ENCODE measurements around the gene ABCB8. TPM values are rescaled to one million over a fixed set of nuclear protein-coding genes. Genes with fewer than 3 reads are reported as not detected.
"Not testable (repeated sequence)": the region's sequence is repeated elsewhere in the genome, so short reads cannot be mapped to it uniquely, and the experiment has no call there.

Gene ABCB8
- total RNA-seq, 2 donors from 2014 or later: 42.6 to 78.3 TPM

DNA sequence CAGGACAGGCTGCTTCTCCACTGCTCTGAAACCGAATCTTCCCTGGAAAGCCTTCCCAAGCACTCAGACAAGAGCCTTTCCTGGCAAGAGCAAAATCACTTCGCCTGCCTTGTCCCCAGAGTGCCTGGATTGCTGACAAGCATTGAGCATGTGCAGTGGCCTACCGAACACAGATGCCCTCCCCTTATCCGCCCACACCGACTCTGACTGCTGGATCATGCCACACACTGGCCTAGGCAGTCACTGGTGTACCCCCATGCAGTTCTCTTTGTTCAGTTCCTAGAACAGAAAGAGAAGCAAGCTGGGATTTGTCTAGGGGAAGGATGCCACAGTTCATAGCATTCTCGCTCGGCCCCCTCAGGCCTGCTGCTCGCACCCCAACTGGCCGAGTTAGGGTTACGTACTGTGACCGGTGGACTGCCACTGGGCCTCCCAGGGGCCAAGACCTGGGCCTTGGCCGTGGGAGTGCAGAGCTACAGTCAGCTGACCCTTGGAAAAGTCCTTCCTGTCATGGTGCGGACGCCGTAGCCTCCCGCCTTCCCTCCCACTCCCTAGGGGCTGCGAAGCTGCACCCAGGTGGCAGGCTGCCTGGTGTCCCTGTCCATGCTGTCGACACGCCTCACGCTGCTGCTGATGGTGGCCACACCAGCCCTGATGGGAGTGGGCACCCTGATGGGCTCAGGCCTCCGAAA lies 6.9 kb downstream of the ABCB8 start:
- DNase-seq (ENCODE audit: low spot score in 2 of 2) (no peak), ATAC-seq (no peak)
- no peaks in the 10 kb centered on the region for H3K36me3 Mint-ChIP-seq
- no peaks in the 10 kb centered on the region for H3K9me3 Mint-ChIP-seq
- peak overlapping the region in 1 of 2 donors; percentile 76 for H3K27ac Mint-ChIP-seq

- peak overlapping the region in 1 of 2 donors; percentile 76 for H3K27ac Mint-ChIP-seq
- no peak for DNase-seq (ENCODE audit: low spot score in 2 of 2)
- H3K36me3 Mint-ChIP-seq: no peaks in the 10 kb centered on the region
- H3K9me3 Mint-ChIP-seq: no peaks in the 10 kb centered on the region
- ATAC-seq: no peak
These were observed 7.7 kb downstream of the ABCB8 start for GRCh38 chr7:151035902-151036301.

GRCh38 chr7:151038951-151039849 lies 10.9 kb downstream of the ABCB8 start:
- no peaks in the 10 kb centered on the region for H3K36me3 Mint-ChIP-seq
- DNase-seq (ENCODE audit: low spot score in 2 of 2): peak; percentile 68 to 95
- H3K27ac Mint-ChIP-seq: peak overlapping the region; percentile 85 to 97
- no peaks in the 10 kb centered on the region for H3K9me3 Mint-ChIP-seq
- peak; percentile 96 for ATAC-seq

GRCh38 chr7:151039850-151040548 lies 11.7 kb downstream of the ABCB8 start:
- DNase-seq (ENCODE audit: low spot score in 2 of 2): no peak
- peak overlapping the region; percentile 85 to 96 for H3K27ac Mint-ChIP-seq

DNA sequence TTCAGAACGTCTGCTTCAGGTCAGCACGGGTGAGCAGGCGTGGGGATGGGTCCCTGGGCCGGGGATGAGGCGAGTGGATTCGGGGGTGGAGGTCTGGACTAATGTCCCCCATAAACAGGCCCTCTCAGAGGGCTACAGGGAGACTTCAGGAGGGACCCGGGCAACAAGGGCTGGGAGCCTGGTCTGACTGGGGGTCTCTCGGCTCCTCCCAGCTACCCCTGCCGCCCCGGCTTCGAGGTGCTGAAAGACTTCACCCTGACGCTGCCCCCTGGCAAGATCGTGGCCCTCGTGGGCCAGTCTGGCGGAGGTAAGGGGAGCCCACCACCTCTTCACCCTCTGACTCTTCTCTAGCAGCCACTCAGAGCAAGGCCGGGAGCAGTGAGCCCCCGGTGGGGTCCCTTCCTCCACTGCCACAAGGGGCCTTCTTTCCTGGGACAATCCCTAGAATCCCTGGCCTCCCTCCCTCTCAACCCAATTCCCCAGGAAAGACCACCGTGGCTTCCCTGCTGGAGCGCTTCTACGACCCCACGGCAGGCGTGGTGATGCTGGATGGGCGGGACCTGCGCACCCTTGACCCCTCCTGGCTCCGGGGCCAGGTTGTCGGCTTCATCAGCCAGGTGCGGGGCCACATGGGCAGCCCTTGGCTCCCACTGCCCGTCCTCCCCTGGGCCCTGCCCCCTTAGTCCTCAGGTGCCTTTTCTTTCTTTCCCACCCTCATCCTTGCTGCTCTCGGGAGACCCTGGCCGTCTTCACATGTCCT lies 12.5 kb downstream of the ABCB8 start:
- no peak for ATAC-seq
- Mint-ChIP-seq H3K27ac (peak overlapping the region in 1 of 2 donors; percentile 85), H3K36me3 (no peaks in the 10 kb centered on the region), H3K9me3 (no peaks in the 10 kb centered on the region)
- no peak for DNase-seq (ENCODE audit: low spot score in 2 of 2)

More at GRCh38 chr7:151039850-151040548, 11.7 kb downstream of the ABCB8 start:
- Mint-ChIP-seq H3K36me3 (no peaks in the 10 kb centered on the region), H3K9me3 (no peaks in the 10 kb centered on the region)
- ATAC-seq: peak; percentile 0 to 1

- H3K27ac Mint-ChIP-seq; H3K36me3 Mint-ChIP-seq; DNase-seq (ENCODE audit: low spot score in 2 of 2); H3K9me3 Mint-ChIP-seq; ATAC-seq: not testable (repeated sequence)
These were observed 15.2 kb downstream of the ABCB8 start for GRCh38 chr7:151043449-151043848.

DNA sequence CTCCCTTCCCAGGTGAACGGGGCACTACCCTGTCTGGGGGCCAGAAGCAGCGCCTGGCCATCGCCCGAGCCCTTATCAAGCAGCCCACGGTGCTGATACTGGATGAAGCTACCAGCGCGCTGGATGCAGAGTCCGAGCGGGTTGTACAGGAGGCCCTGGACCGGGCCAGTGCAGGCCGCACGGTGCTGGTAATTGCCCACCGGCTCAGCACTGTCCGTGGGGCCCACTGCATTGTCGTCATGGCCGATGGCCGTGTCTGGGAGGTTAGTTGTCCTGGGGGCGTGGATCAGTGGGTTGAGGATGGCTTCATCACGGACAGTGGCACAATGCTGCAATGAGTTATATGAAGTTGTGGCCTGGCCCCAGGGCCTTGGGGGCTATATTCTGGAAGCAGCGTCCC lies 15.7 kb downstream of the ABCB8 start:
- DNase-seq (ENCODE audit: low spot score in 2 of 2) (no peak), ATAC-seq (no peak)
- Mint-ChIP-seq H3K9me3 (no peaks in the 10 kb centered on the region), H3K27ac (no peak overlapping the region), H3K36me3 (no peaks in the 10 kb centered on the region)

- Mint-ChIP-seq H3K27ac (no peak overlapping the region), H3K9me3 (no peaks in the 10 kb centered on the region), H3K36me3 (no peaks in the 10 kb centered on the region)
- ATAC-seq (no peak), DNase-seq (ENCODE audit: low spot score in 2 of 2) (no peak)
These were observed 17.0 kb downstream of the ABCB8 start for GRCh38 chr7:151045262-151045661.

DNA sequence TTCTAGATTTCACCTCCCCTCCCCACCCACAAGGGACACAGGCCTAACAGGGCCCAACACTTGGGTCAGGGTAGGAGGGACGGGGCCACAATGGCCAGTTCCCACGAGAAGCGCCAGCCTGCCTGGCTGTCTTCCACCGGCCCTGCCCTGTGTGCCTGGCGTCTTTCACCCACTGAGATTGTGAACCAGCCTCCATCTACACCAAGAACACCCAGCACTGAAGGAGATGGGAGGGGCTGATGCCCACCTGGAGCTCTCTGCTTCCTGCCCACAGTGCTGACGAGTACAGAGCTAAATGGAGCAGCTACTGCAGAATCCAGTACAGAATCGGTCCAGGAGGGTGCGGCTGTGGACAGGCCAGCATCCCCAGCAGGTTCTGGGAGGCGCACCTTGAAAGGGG lies 17.7 kb downstream of the ABCB8 start:
- ATAC-seq (no peak), DNase-seq (ENCODE audit: low spot score in 2 of 2) (no peak)
- Mint-ChIP-seq H3K36me3 (no peaks in the 10 kb centered on the region), H3K9me3 (no peaks in the 10 kb centered on the region), H3K27ac (no peak overlapping the region)

- no peak for DNase-seq (ENCODE audit: low spot score in 2 of 2)
- H3K9me3 Mint-ChIP-seq: no peaks in the 10 kb centered on the region
- no peak for ATAC-seq
- H3K36me3 Mint-ChIP-seq: no peaks in the 10 kb centered on the region
- no peak overlapping the region for H3K27ac Mint-ChIP-seq
These were observed 18.6 kb downstream of the ABCB8 start for GRCh38 chr7:151046603-151047573.

DNA sequence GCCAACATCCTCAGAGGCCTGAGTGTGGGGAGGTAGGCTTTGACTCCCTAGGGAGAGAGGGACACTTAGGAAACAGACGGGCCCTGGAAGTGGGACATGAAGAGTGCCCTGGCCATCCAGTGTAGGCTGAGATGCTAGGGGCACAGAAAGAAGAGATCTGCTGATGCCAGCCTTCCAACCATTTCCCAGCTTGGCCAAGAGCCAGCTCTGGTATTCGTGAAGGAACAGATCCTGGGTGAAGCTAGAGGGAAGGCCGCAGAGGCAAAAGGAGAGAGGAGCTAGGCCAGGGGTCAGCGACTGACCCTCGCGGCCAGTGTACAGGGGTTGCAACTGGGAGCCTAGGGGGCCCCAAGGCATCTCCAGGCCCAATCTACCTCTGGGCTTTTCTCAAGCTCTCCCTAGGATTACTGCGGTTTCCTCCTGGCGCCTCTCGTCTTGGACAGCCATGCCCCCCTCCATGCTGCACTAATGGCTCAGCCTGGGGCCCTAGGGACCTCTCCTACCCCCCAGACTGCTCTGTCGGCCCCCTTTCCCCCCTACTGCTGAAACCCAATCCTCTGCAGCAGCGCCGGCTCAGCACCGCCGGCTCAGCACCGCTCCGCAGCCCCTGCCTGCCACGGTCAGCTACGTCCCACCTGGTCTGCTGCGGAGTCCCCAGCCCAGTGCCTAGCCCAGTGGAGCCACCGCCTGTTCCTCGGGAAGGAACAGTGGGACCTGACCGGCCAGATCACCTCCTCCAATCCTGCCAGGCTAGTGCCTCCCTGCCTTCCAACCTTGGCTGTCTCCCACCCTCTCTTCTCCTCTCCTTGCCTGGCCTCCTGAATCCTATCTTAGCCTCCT lies 19.9 kb downstream of the ABCB8 start, which contains the start of gene ASIC3:
Gene ASIC3, plus strand, starts transcription at position 556 of the 840 bp plus-strand sequence. CDS start 355 bp downstream, outside the sequence.
- no peak for DNase-seq (ENCODE audit: low spot score in 2 of 2)
- no peaks in the 10 kb centered on the region for H3K36me3 Mint-ChIP-seq
- peak within 1 kb of the TSS in 1 of 2 donors; percentile 85 for H3K27ac Mint-ChIP-seq
- no peak for ATAC-seq
- no peaks in the 10 kb centered on the region for H3K9me3 Mint-ChIP-seq

GRCh38 chr7:151048911-151049463 lies 20.7 kb downstream of the ABCB8 start:
- ATAC-seq (no peak), DNase-seq (ENCODE audit: low spot score in 2 of 2) (no peak)
- no peaks in the 10 kb centered on the region for H3K36me3 Mint-ChIP-seq
- peak overlapping the region in 1 of 2 donors; percentile 85 for H3K27ac Mint-ChIP-seq
- H3K9me3 Mint-ChIP-seq: no peaks in the 10 kb centered on the region

GRCh38 chr7:151051108-151051507 lies 22.9 kb downstream of the ABCB8 start:
- peak in 1 of 2 donors; percentile 46 for DNase-seq (ENCODE audit: low spot score in 2 of 2)
- Mint-ChIP-seq H3K27ac (no peak overlapping the region), H3K36me3 (no peaks in the 10 kb centered on the region), H3K9me3 (no peaks in the 10 kb centered on the region)
- ATAC-seq: peak; percentile 63 to 76

DNA sequence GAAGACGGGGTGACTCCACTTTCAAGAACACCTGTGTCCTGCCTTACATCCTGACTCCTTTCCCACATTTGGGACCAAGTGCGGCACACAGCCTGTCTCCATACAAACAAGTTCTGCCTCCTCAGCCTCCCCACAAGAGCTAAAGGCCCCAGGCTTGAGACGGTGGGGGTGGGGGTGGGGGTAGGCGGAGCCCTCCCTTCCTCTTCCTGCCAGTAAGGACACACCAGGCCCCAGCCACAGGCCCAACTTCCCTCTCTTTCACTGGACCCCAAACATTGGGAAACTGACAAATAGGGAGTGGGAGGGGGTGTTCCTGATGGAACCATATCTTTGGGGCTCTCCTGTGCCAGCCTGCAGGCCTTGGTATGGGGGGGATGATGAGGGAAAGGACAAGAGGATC lies 24.8 kb downstream of the ABCB8 start:
- ATAC-seq (no peak), DNase-seq (ENCODE audit: low spot score in 2 of 2) (no peak)
- no peak overlapping the region for H3K27ac Mint-ChIP-seq
- H3K9me3 Mint-ChIP-seq: no peaks in the 10 kb centered on the region
- no peaks in the 10 kb centered on the region for H3K36me3 Mint-ChIP-seq
